Measurements from ENCODE around the gene DAB1. TPM values are rescaled to one million over a fixed set of nuclear protein-coding genes. Genes with fewer than 3 reads are reported as not detected.

The DAB1 gene
- total RNA-seq, 3 donors from 2014 or later, result not detected

GRCh38 chr1:57165546-57165945, 258.3 kb downstream of the DAB1 start:
- H3K27me3 Mint-ChIP-seq (ENCODE audit: low read depth), result peaks cover 3% of the 10 kb centered on the region
- H3K36me3 Mint-ChIP-seq (ENCODE audit: insufficient read depth), result no peaks in the 10 kb centered on the region
- no peaks in the 10 kb centered on the region for H3K9me3 Mint-ChIP-seq
- no peak for DNase-seq
- H3K4me1 Mint-ChIP-seq (ENCODE audit: low read depth), result no peaks in the 10 kb centered on the region
- no peak overlapping the region for H3K4me3 Mint-ChIP-seq
- ATAC-seq, result no peak

GRCh38 chr1:57164584-57164983, 259.3 kb downstream of the DAB1 start:
- H3K4me3 Mint-ChIP-seq, result no peak overlapping the region
- H3K4me1 Mint-ChIP-seq (ENCODE audit: low read depth), result no peaks in the 10 kb centered on the region
- no peaks in the 10 kb centered on the region for H3K9me3 Mint-ChIP-seq
- no peaks in the 10 kb centered on the region for H3K36me3 Mint-ChIP-seq (ENCODE audit: insufficient read depth)
- peaks cover 3% of the 10 kb centered on the region for H3K27me3 Mint-ChIP-seq (ENCODE audit: low read depth)
- DNase-seq (no peak), ATAC-seq (no peak)

- H3K4me3 Mint-ChIP-seq, result no peak overlapping the region
- peaks cover 3% of the 10 kb centered on the region for H3K27me3 Mint-ChIP-seq (ENCODE audit: low read depth)
- ATAC-seq, result no peak
- no peaks in the 10 kb centered on the region for H3K36me3 Mint-ChIP-seq (ENCODE audit: insufficient read depth)
- no peaks in the 10 kb centered on the region for H3K4me1 Mint-ChIP-seq (ENCODE audit: low read depth)
- no peak for DNase-seq
- H3K9me3 Mint-ChIP-seq, result no peaks in the 10 kb centered on the region
Measured at GRCh38 chr1:57163789-57164188, 260.1 kb downstream of the DAB1 start.

GRCh38 chr1:57163325-57163724, 260.5 kb downstream of the DAB1 start:
- Mint-ChIP-seq H3K9me3 (no peaks in the 10 kb centered on the region), H3K4me1 (ENCODE audit: low read depth) (no peaks in the 10 kb centered on the region), H3K4me3 (no peak overlapping the region), H3K27me3 (ENCODE audit: low read depth) (peaks cover 5% of the 10 kb centered on the region), H3K36me3 (ENCODE audit: insufficient read depth) (no peaks in the 10 kb centered on the region)
- ATAC-seq, result no peak
- DNase-seq, result no peak

- Mint-ChIP-seq H3K27me3 (ENCODE audit: low read depth) (peaks cover 5% of the 10 kb centered on the region), H3K36me3 (ENCODE audit: insufficient read depth) (no peaks in the 10 kb centered on the region), H3K9me3 (no peaks in the 10 kb centered on the region), H3K4me1 (ENCODE audit: low read depth) (no peaks in the 10 kb centered on the region), H3K4me3 (no peak overlapping the region)
- ATAC-seq, result no peak
- DNase-seq, result no peak
Measured at GRCh38 chr1:57162607-57163261, 261.1 kb downstream of the DAB1 start.

- no peaks in the 10 kb centered on the region for H3K4me1 Mint-ChIP-seq (ENCODE audit: low read depth)
- H3K4me3 Mint-ChIP-seq, result no peak overlapping the region
- no peaks in the 10 kb centered on the region for H3K36me3 Mint-ChIP-seq (ENCODE audit: insufficient read depth)
- H3K9me3 Mint-ChIP-seq, result no peaks in the 10 kb centered on the region
- ATAC-seq (no peak), DNase-seq (no peak)
- H3K27me3 Mint-ChIP-seq (ENCODE audit: low read depth), result peaks cover 8% of the 10 kb centered on the region
Measured at GRCh38 chr1:57160594-57160993, 263.3 kb downstream of the DAB1 start.

GRCh38 chr1:57158604-57158998, 265.3 kb downstream of the DAB1 start:
- Mint-ChIP-seq H3K9me3 (peaks cover 5% of the 10 kb centered on the region), H3K27me3 (ENCODE audit: low read depth) (peaks cover 9% of the 10 kb centered on the region), H3K36me3 (ENCODE audit: insufficient read depth) (no peaks in the 10 kb centered on the region), H3K4me1 (ENCODE audit: low read depth) (no peaks in the 10 kb centered on the region), H3K4me3 (no peak overlapping the region)
- DNase-seq, result no peak
- no peak for ATAC-seq

- Mint-ChIP-seq H3K36me3 (ENCODE audit: insufficient read depth) (no peaks in the 10 kb centered on the region), H3K4me1 (ENCODE audit: low read depth) (no peaks in the 10 kb centered on the region), H3K27me3 (ENCODE audit: low read depth) (peaks cover 9% of the 10 kb centered on the region), H3K9me3 (peaks cover 5% of the 10 kb centered on the region), H3K4me3 (no peak overlapping the region)
- DNase-seq, result no peak
- no peak for ATAC-seq
Measured at GRCh38 chr1:57157818-57158603, 265.8 kb downstream of the DAB1 start.

- Mint-ChIP-seq H3K4me3 (no peak overlapping the region), H3K27me3 (ENCODE audit: low read depth) (peaks cover 9% of the 10 kb centered on the region), H3K36me3 (ENCODE audit: insufficient read depth) (no peaks in the 10 kb centered on the region), H3K4me1 (ENCODE audit: low read depth) (no peaks in the 10 kb centered on the region), H3K9me3 (peaks cover 5% of the 10 kb centered on the region)
- DNase-seq (no peak), ATAC-seq (no peak)
Measured at GRCh38 chr1:57156907-57157306, 267.0 kb downstream of the DAB1 start.

- Mint-ChIP-seq H3K4me3 (no peak overlapping the region), H3K9me3 (no peaks in the 10 kb centered on the region), H3K4me1 (ENCODE audit: low read depth) (no peaks in the 10 kb centered on the region), H3K36me3 (ENCODE audit: insufficient read depth) (no peaks in the 10 kb centered on the region), H3K27me3 (ENCODE audit: low read depth) (no peaks in the 10 kb centered on the region)
- ATAC-seq, result no peak
- no peak for DNase-seq
Measured at GRCh38 chr1:57146100-57146499, 277.8 kb downstream of the DAB1 start.

- no peak for ATAC-seq
- Mint-ChIP-seq H3K27me3 (ENCODE audit: low read depth) (no peaks in the 10 kb centered on the region), H3K9me3 (no peaks in the 10 kb centered on the region), H3K4me3 (no peak overlapping the region), H3K4me1 (ENCODE audit: low read depth) (no peaks in the 10 kb centered on the region), H3K36me3 (ENCODE audit: insufficient read depth) (no peaks in the 10 kb centered on the region)
- no peak for DNase-seq
Measured at GRCh38 chr1:57142999-57143398, 280.9 kb downstream of the DAB1 start.

- no peaks in the 10 kb centered on the region for H3K9me3 Mint-ChIP-seq
- no peak overlapping the region for H3K4me3 Mint-ChIP-seq
- ATAC-seq (no peak), DNase-seq (no peak)
- no peaks in the 10 kb centered on the region for H3K27me3 Mint-ChIP-seq (ENCODE audit: low read depth)
- no peaks in the 10 kb centered on the region for H3K36me3 Mint-ChIP-seq (ENCODE audit: insufficient read depth)
- H3K4me1 Mint-ChIP-seq (ENCODE audit: low read depth), result no peaks in the 10 kb centered on the region
Measured at GRCh38 chr1:57142169-57142568, 281.7 kb downstream of the DAB1 start.

- no peak for ATAC-seq
- Mint-ChIP-seq H3K4me3 (no peak overlapping the region), H3K9me3 (no peaks in the 10 kb centered on the region), H3K4me1 (ENCODE audit: low read depth) (no peaks in the 10 kb centered on the region), H3K36me3 (ENCODE audit: insufficient read depth) (peaks cover 1% of the 10 kb centered on the region), H3K27me3 (ENCODE audit: low read depth) (no peaks in the 10 kb centered on the region)
- DNase-seq, result no peak
Measured at GRCh38 chr1:57138432-57139078, 285.3 kb downstream of the DAB1 start.

- Mint-ChIP-seq H3K27me3 (ENCODE audit: low read depth) (no peaks in the 10 kb centered on the region), H3K4me3 (no peak overlapping the region), H3K9me3 (no peaks in the 10 kb centered on the region), H3K4me1 (ENCODE audit: low read depth) (no peaks in the 10 kb centered on the region), H3K36me3 (ENCODE audit: insufficient read depth) (peaks cover 1% of the 10 kb centered on the region)
- ATAC-seq (no peak), DNase-seq (no peak)
Measured at GRCh38 chr1:57137980-57138379, 285.9 kb downstream of the DAB1 start.

- Mint-ChIP-seq H3K27me3 (ENCODE audit: low read depth) (no peaks in the 10 kb centered on the region), H3K4me1 (ENCODE audit: low read depth) (no peaks in the 10 kb centered on the region), H3K36me3 (ENCODE audit: insufficient read depth) (peaks cover 1% of the 10 kb centered on the region), H3K4me3 (no peak overlapping the region), H3K9me3 (no peaks in the 10 kb centered on the region)
- ATAC-seq (no peak), DNase-seq (no peak)
Measured at GRCh38 chr1:57134803-57135202, 289.1 kb downstream of the DAB1 start.
